Inferior parietal cortex (tissue), 1 donor: Measurements from ENCODE around the gene EXOC4.

Source experiments
- DNase-seq: peaks from one replicate; pipeline ENCODE4 v3.0.0-alpha.2; 2016; ENCODE audit errors: extremely low spot score

Gene EXOC4

GRCh38 chr7:133934262-133934976 lies 681.5 kb downstream of the EXOC4 start:
- no peak for DNase-seq

GRCh38 chr7:133934977-133935330 lies 682.1 kb downstream of the EXOC4 start:
- DNase-seq, result no peak

GRCh38 chr7:133936074-133936473 lies 683.2 kb downstream of the EXOC4 start:
- no peak for DNase-seq

- no peak for DNase-seq
Observed at GRCh38 chr7:133937786-133938185, 684.9 kb downstream of the EXOC4 start.

- DNase-seq, result no peak
Observed at GRCh38 chr7:133940368-133940767, 687.5 kb downstream of the EXOC4 start.

GRCh38 chr7:133941496-133941895 lies 688.6 kb downstream of the EXOC4 start:
- DNase-seq, result no peak

GRCh38 chr7:133945497-133945896 lies 692.6 kb downstream of the EXOC4 start:
- DNase-seq, result no peak

GRCh38 chr7:133947458-133948254 lies 694.8 kb downstream of the EXOC4 start:
- no peak for DNase-seq

- DNase-seq, result no peak
Observed at GRCh38 chr7:133948588-133948987, 695.7 kb downstream of the EXOC4 start.

- DNase-seq, result no peak
Observed at GRCh38 chr7:133950855-133951254, 698.0 kb downstream of the EXOC4 start.

- DNase-seq, result no peak
Observed at GRCh38 chr7:133955208-133955607, 702.3 kb downstream of the EXOC4 start.

- no peak for DNase-seq
Observed at GRCh38 chr7:133957845-133958244, 705.0 kb downstream of the EXOC4 start.

GRCh38 chr7:133958822-133959221 lies 705.9 kb downstream of the EXOC4 start:
- no peak for DNase-seq

- DNase-seq, result no peak
Observed at GRCh38 chr7:133959505-133959904, 706.6 kb downstream of the EXOC4 start.

GRCh38 chr7:133961724-133962123 lies 708.8 kb downstream of the EXOC4 start:
- DNase-seq, result no peak

- DNase-seq, result no peak
Observed at GRCh38 chr7:133962646-133963045, 709.8 kb downstream of the EXOC4 start.

- no peak for DNase-seq
Observed at GRCh38 chr7:133963629-133964028, 710.8 kb downstream of the EXOC4 start.

- DNase-seq, result no peak
Observed at GRCh38 chr7:133971625-133972024, 718.7 kb downstream of the EXOC4 start.

GRCh38 chr7:133973710-133974109 lies 720.8 kb downstream of the EXOC4 start:
- DNase-seq, result no peak

- no peak for DNase-seq
Observed at GRCh38 chr7:133975130-133975529, 722.3 kb downstream of the EXOC4 start.

- DNase-seq, result no peak
Observed at GRCh38 chr7:133976140-133976539, 723.3 kb downstream of the EXOC4 start.

- DNase-seq, result no peak
Observed at GRCh38 chr7:133977409-133978274, 724.8 kb downstream of the EXOC4 start.
